Nephron progenitor cell (in vitro differentiated cells): Measurements from ENCODE around the gene BDKRB2.

Experiments used
- DNase-seq: peaks from one replicate; pipeline ENCODE4 v3.0.0; 2021
- H3K27ac Mint-ChIP-seq: 2 replicates; pipeline ENCODE4 v1.8.0; 2021; ENCODE audit warnings: mild to moderate bottlenecking, moderate library complexity, mixed read lengths
- H3K27me3 Mint-ChIP-seq: 2 replicates; pipeline ENCODE4 v1.8.0; 2021; ENCODE audit warnings: mild to moderate bottlenecking, low read depth, mixed read lengths; ENCODE audit not compliant: poor library complexity
- H3K36me3 Mint-ChIP-seq: 2 replicates; pipeline ENCODE4 v1.8.0; 2021; ENCODE audit warnings: low read depth, mixed read lengths
- H3K4me1 Mint-ChIP-seq: 2 replicates; pipeline ENCODE4 v1.8.0; 2021; ENCODE audit warnings: mixed read lengths
- H3K4me3 Mint-ChIP-seq: 2 replicates; pipeline ENCODE4 v1.8.0; 2021; ENCODE audit warnings: mild to moderate bottlenecking, moderate library complexity, mixed read lengths
- H3K9me3 Mint-ChIP-seq: 2 replicates; pipeline ENCODE4 v1.8.0; 2021; ENCODE audit warnings: mild to moderate bottlenecking, moderate library complexity, mixed read lengths
- TF ChIP-seq, protein P1 (sequence below): fragments of 200-600 bp; sonication (generic); IDR thresholded peaks from 2 replicates; pipeline ENCODE4 v1.5.0; 2021; ENCODE audit warnings: antibody characterized with exemption

The BDKRB2 gene

DNA sequence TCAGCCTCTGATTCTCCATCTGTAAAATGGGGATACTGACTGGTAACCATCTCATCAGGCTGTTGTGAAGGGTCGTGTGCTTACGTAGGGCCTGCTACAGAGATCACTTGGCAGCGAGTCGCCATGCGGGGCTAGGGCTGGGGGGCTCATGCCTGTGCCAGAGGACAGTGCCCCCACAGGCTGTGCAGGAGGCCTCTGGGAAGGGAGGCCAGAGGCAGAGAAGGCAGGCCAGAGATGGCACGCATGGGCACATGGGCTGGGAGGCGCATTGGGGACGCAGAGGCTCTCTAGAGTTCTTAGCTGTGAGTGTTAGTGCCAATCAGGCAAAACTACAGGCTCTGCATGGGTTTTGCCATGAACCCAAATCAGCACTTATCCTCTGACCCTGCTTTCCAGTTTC is 3.5 kb upstream of the BDKRB2 start:
- H3K36me3 Mint-ChIP-seq: no peaks in the 10 kb centered on the region
- no peaks in the 10 kb centered on the region for H3K9me3 Mint-ChIP-seq
- H3K4me1 Mint-ChIP-seq: peaks cover 47% of the 10 kb centered on the region
- H3K27ac Mint-ChIP-seq: no peak overlapping the region
- peaks cover 31% of the 10 kb centered on the region for H3K27me3 Mint-ChIP-seq
- no peak overlapping the region for H3K4me3 Mint-ChIP-seq
- DNase-seq: no peak
- TF ChIP-seq, protein P1, sequence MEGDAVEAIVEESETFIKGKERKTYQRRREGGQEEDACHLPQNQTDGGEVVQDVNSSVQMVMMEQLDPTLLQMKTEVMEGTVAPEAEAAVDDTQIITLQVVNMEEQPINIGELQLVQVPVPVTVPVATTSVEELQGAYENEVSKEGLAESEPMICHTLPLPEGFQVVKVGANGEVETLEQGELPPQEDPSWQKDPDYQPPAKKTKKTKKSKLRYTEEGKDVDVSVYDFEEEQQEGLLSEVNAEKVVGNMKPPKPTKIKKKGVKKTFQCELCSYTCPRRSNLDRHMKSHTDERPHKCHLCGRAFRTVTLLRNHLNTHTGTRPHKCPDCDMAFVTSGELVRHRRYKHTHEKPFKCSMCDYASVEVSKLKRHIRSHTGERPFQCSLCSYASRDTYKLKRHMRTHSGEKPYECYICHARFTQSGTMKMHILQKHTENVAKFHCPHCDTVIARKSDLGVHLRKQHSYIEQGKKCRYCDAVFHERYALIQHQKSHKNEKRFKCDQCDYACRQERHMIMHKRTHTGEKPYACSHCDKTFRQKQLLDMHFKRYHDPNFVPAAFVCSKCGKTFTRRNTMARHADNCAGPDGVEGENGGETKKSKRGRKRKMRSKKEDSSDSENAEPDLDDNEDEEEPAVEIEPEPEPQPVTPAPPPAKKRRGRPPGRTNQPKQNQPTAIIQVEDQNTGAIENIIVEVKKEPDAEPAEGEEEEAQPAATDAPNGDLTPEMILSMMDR: no peak

DNA sequence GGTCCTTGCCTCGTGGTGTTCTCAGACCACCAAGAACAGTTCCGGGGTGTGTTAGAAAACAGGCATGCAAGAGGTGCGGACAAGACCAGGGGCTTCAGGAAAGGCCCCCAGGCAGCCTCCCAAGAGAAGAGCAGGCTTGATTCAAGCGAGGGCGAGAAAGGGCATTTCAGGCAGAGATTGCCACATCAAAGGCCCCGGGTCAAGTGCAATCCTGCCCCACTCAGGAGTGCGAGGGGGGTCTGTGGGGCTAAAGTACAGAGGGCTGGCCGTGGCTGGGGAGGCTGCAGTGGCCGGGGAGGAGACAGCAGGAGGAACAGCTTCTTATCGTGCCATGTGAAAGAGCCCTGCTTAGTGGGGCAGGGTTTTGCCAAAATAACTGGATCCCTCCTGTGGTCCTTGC is 2.7 kb upstream of the BDKRB2 start:
- H3K4me3 Mint-ChIP-seq: no peak overlapping the region
- H3K27ac Mint-ChIP-seq: no peak overlapping the region

DNA sequence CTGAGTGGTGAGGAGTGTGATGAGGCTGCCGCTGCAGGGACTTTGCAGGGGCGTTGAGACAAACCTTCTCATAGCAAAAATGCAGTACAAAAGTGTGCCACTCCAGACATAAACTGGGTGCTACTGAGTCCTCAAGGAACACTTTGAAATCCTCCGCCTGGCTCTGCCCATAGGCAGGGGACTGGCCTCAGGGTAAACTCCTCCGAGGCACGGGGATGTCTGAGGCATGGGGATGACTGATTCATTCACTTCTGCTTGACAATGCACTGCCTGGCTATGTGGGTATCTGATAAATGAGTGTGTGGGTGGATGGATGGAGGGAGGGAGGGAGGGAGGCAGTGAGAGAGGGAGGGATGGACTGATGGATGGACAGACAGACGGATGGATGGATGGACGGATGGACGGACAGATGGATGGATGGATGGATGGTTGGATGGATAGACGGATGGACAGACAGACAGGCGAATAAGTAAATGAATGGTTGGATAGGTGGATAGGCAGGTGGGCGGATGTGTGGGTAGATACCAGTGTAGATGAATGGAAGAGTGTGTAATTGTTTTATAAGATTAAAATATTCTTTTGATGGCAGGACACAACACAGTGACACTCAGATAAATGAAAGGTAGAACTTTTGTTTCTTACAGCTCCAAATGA is 2.1 kb upstream of the BDKRB2 start:
- Mint-ChIP-seq H3K4me3 (peak overlapping the region; percentile 32), H3K27ac (peak overlapping the region; percentile 47), H3K27me3 (peaks cover 31% of the 10 kb centered on the region), H3K9me3 (no peaks in the 10 kb centered on the region), H3K36me3 (no peaks in the 10 kb centered on the region), H3K4me1 (peaks cover 37% of the 10 kb centered on the region)
- TF ChIP-seq, protein P1: no peak
- no peak for DNase-seq

More for the DNA sequence above, 2.7 kb upstream of the BDKRB2 start:
- Mint-ChIP-seq H3K4me1 (peaks cover 41% of the 10 kb centered on the region), H3K9me3 (no peaks in the 10 kb centered on the region), H3K27me3 (peaks cover 27% of the 10 kb centered on the region), H3K36me3 (no peaks in the 10 kb centered on the region)
- TF ChIP-seq, protein P1: no peak
- DNase-seq: no peak

DNA sequence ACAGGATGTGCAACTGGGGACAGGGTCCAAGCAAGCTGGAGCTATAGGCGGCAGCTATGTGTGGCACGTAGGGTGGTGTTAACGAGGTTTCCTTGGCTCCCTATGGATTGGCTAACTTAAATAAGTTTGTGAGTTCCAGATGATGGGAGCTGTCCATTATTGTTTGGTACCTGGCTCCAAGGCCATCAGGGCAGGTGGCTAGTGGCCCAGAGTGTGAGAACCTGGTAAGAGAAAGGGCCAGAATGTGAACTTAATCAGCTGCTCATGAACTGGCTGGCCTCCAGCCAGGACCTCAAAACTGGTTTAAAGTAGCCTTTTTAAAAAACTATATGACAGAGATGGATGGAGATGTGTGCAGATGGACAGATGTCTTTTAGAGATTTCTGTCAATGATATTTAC is 1.5 kb upstream of the BDKRB2 start:
- TF ChIP-seq, protein P1: no peak
- no peak for DNase-seq
- H3K36me3 Mint-ChIP-seq: no peaks in the 10 kb centered on the region
- peak overlapping the region; percentile 44 for H3K4me3 Mint-ChIP-seq
- H3K4me1 Mint-ChIP-seq: peaks cover 32% of the 10 kb centered on the region
- H3K27me3 Mint-ChIP-seq: peaks cover 31% of the 10 kb centered on the region
- no peak overlapping the region for H3K27ac Mint-ChIP-seq
- no peaks in the 10 kb centered on the region for H3K9me3 Mint-ChIP-seq

DNA sequence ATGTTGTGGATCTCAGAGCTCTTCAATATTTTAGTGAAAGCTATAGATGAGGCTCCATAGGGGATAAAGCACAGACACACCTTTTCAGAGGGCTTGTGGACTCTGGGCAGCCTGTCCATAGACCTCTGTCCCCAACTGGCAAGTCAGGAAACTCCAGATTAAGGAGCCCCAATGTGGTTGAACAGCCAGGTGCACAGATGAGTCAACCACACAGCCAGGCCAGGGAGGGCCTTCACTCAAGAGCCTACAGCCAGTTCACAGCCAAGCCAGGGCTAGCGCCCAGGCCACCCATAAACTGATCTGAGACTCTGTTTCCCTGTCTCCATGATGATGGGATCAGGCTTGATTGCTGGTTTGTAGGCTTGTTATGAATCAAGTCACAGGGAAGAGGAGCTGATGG is 1.0 kb upstream of the BDKRB2 start:
- H3K4me3 Mint-ChIP-seq: peak overlapping the region; percentile 73
- H3K4me1 Mint-ChIP-seq: peaks cover 29% of the 10 kb centered on the region
- H3K9me3 Mint-ChIP-seq: no peaks in the 10 kb centered on the region
- no peaks in the 10 kb centered on the region for H3K36me3 Mint-ChIP-seq
- H3K27me3 Mint-ChIP-seq: peaks cover 31% of the 10 kb centered on the region
- DNase-seq: no peak
- no peak overlapping the region for H3K27ac Mint-ChIP-seq
- TF ChIP-seq, protein P1: no peak
